Retinal pigment epithelial cell (primary cell): Measurements from ENCODE around the gene MAP7.

Experiments used
- DNase-seq: peaks from one replicate; pipeline ENCODE4 v3.0.0-alpha.2; 2010; ENCODE audit warnings: low read depth
- H3K4me3 ChIP-seq: 2 replicates; pipeline ENCODE4 v1.5.1; 2011; ENCODE audit warnings: mild to moderate bottlenecking, low read length, control low read depth, moderate library complexity
- CTCF ChIP-seq: conservative IDR thresholded peaks from 2 replicates; pipeline ENCODE4 v1.5.1; 2011; ENCODE audit warnings: low read depth, low read length, control low read depth, inconsistent platforms

Gene MAP7

DNA sequence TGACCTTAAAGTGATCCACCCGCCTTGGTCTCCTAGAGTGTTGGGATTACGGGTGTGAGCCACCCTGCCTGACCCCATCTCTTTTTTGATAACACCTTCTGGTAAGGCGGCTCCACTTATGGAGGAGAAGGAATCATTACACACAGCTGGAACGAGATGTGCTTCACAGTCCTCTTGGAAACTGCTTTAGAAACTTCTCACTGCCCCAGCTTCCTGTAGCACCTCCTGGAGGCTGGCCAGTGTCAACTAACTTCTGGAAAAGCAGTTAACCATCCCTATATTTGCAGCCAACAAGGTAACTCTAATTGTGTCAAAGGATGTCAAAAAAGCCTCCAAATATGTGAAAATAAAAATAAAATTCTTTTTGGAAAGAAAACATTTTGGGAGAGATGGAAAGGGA is 211.7 kb downstream of the MAP7 start:
- TF ChIP-seq CTCF, result no peak
- DNase-seq, result no peak
- H3K4me3 ChIP-seq, result no peak overlapping the region

- no peak for TF ChIP-seq CTCF
- no peak overlapping the region for H3K4me3 ChIP-seq
- no peak for DNase-seq
Measured at GRCh38 chr6:136337606-136338005, 212.6 kb downstream of the MAP7 start.

DNA sequence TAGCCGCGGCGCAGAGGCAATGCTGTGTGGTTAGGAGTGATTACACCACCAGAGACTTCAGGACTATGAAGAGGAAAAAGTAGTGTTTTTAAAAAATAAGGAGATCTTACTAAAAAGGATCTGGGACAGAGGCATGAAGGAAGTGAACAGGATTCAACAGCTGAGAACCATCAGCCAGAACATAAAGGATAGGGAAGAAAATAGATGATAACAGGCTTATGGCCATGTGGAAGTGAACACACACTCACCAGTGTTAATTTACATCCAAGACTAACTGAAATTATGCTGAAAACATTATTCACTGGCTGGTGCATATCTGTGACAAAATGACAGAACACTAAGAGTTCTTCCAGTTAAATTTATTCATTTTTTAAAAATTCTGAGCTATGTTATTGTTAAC is 213.1 kb downstream of the MAP7 start:
- no peak for DNase-seq
- no peak for TF ChIP-seq CTCF
- no peak overlapping the region for H3K4me3 ChIP-seq

DNA sequence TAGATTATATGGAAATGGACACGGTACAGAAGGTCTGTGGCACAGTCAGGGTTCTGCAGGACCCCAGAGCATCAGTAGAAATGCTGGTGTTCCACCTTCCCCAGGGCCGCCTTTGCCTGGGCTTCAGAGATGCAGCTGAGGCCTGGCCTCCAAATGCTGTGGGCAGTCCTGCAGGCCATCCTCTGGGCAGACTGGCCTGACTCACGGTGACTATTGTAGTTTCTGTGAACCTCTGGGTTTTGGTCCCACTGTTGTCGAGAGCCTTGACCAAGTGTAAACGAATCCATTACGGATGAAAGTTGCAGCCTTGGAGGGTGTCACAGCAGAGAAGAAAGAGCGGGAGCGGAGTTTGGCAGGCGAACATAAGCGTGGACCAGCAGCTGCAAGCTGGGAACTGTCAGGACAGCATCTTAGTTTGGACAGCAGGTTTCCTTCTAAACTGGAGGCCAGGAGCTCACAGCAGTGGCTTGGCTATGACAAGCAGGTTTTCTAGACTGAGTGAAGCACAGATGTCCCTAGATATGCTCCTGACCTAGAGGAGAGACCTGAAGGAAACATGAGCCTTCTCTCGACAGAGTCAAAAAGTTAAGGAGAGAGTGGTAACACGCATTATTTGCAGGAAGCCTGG is 214.4 kb downstream of the MAP7 start:
- no peak for DNase-seq
- no peak for TF ChIP-seq CTCF
- H3K4me3 ChIP-seq, result no peak overlapping the region

DNA sequence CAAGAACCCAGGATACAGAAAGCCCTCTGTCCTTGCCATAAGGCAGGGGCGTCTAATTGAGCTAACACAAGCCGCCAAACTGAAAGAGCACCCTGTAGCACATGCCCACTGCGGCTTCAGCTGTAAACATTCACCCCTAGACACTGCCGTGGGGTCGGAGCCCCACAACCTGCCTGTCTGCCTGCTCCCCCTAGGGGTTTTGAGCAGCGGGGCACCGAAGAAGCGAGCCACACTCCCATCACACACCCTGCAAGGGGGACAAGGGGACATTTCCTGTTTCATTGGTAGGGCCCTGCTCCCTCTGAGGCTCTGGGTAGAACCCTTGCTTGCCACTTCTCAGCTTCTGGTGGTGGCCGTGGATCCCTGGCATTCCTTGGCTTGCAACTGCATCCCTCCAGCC is 215.4 kb downstream of the MAP7 start:
- peak; percentile 37 for TF ChIP-seq CTCF
- no peak for DNase-seq
- no peak overlapping the region for H3K4me3 ChIP-seq

- TF ChIP-seq CTCF, result no peak
- H3K4me3 ChIP-seq, result no peak overlapping the region
- DNase-seq, result no peak
Measured at GRCh38 chr6:136334465-136334846, 215.8 kb downstream of the MAP7 start.

GRCh38 chr6:136333824-136334464 is 216.3 kb downstream of the MAP7 start:
- no peak for TF ChIP-seq CTCF
- no peak for DNase-seq
- no peak overlapping the region for H3K4me3 ChIP-seq
